Tibial nerve (tissue), 4 donors: Measurements from ENCODE around the gene SORCS2. TPM values are rescaled to one million over a fixed set of nuclear protein-coding genes. Genes with fewer than 3 reads are reported as not detected.

ENCODE experiments used
- DNase-seq, 2 donors: peaks; one replicate each; pipeline ENCODE4 v3.0.0-alpha.2; 2019; ENCODE audit warnings: low spot score in 2 of 2
- H3K27ac ChIP-seq, 4 donors: fragments of 200-600 bp; sonication (generic) in 3 of 4; one replicate each; pipeline ENCODE4 v1.5.1; 2017 to 2019; ENCODE audit warnings: mild to moderate bottlenecking in 1 of 4
- H3K27me3 ChIP-seq, 2 donors: fragments of 200-600 bp; sonication (generic) in 1 of 2; one replicate each; pipeline versions ENCODE4 v1.5.1 to v1.6.0; 2017 to 2019
- H3K36me3 ChIP-seq, 3 donors: fragments of 200-600 bp; sonication (generic); one replicate each; pipeline ENCODE4 v1.5.1; 2018 to 2019
- H3K4me1 ChIP-seq, 4 donors: fragments of 200-600 bp; sonication (generic) in 3 of 4; one replicate each; pipeline ENCODE4 v1.5.1; 2017 to 2019
- H3K4me3 ChIP-seq, 4 donors: fragments of 200-600 bp; sonication (generic) in 3 of 4; one replicate each; pipeline ENCODE4 v1.5.1; 2017 to 2019; ENCODE audit warnings: mild to moderate bottlenecking in 1 of 4, moderate library complexity in 1 of 4
- H3K9me3 ChIP-seq, 4 donors: fragments of 200-600 bp; sonication (generic) in 3 of 4; one replicate each; pipeline ENCODE4 v1.5.1; 2017 to 2019
- CTCF ChIP-seq, 5 experiments: fragments of 200-600 bp in 3 of 5; fragments of 450-650 bp in 2 of 5; sonication (generic) in 3 of 5; IDR thresholded peaks; one replicate each; pipeline ENCODE4 v1.5.1; 2016 to 2019; ENCODE audit warnings: antibody characterized with exemption in 5 of 5, mild to moderate bottlenecking in 3 of 5, moderate library complexity in 2 of 5
- EP300 ChIP-seq, 2 donors: sonication (generic); formaldehyde crosslinking; IDR thresholded peaks; one replicate each; pipeline ENCODE4 v1.6.1; 2017; ENCODE audit warnings: antibody characterized with exemption in 2 of 2, mild to moderate bottlenecking in 1 of 2
- POLR2A ChIP-seq, 2 donors: fragments of 450-650 bp; IDR thresholded peaks; one replicate each; pipeline ENCODE4 v1.6.1; 2017; ENCODE audit warnings: antibody characterized with exemption in 2 of 2, mild to moderate bottlenecking in 2 of 2, moderate library complexity in 2 of 2
- WGBS, 2 donors: methylation state at CpG; one replicate each; pipeline ENCODE4 v1.1.5; 2018; 5-methylcytosine and 5-hydroxymethylcytosine counted together
- total RNA-seq, 4 donors: library from RNA; depleted of rRNA; stranded (reverse); fragments of >200 nt; gene quantifications; one replicate each; pipeline ENCODE4 v1.1.0, GENCODE V29; 2016

SORCS2 gene
- total RNA-seq, 4 donors from 2014 or later: 15.6 to 48.9 (median 38.3) TPM

- Histone ChIP-seq H3K36me3 (no peaks in the 10 kb centered on the region), H3K9me3 (no peaks in the 10 kb centered on the region), H3K4me3 (no peak overlapping the region), H3K27me3 (no peaks in the 10 kb centered on the region), H3K27ac (no peak overlapping the region), H3K4me1 (peaks cover 0 to 17% (median 0%) of the 10 kb centered on the region in 4 donors)
- TF ChIP-seq EP300 (IDR thresholded peaks at IDR 0.05) (no peak), POLR2A (IDR thresholded peaks at IDR 0.05) (no peak), CTCF (IDR thresholded peaks at IDR 0.05) (no peak)
- WGBS, 2 donors: 72 to 74% methylated on average over 10 of the region's 10 CpGs
- DNase-seq: no peak
Measured at GRCh38 chr4:7473081-7473480, 280.7 kb downstream of the SORCS2 start.

- 84 to 87% methylated on average over 7 of the region's 7 CpGs for WGBS, 2 donors
- peaks cover 0 to 17% (median 0%) of the 10 kb centered on the region in 4 donors for H3K4me1 ChIP-seq
- TF ChIP-seq EP300 (IDR thresholded peaks at IDR 0.05): no peak
- TF ChIP-seq POLR2A (IDR thresholded peaks at IDR 0.05): no peak
- no peak for TF ChIP-seq CTCF (IDR thresholded peaks at IDR 0.05)
- H3K27me3 ChIP-seq: no peaks in the 10 kb centered on the region
- DNase-seq: no peak
- H3K9me3 ChIP-seq: no peaks in the 10 kb centered on the region
- H3K36me3 ChIP-seq: no peaks in the 10 kb centered on the region
- no peak overlapping the region for H3K27ac ChIP-seq
- H3K4me3 ChIP-seq: no peak overlapping the region
Measured at GRCh38 chr4:7474320-7474719, 282.0 kb downstream of the SORCS2 start.

GRCh38 chr4:7475207-7475606 lies 282.9 kb downstream of the SORCS2 start:
- Histone ChIP-seq H3K9me3 (no peaks in the 10 kb centered on the region), H3K4me1 (peaks cover 0 to 17% (median 0%) of the 10 kb centered on the region in 4 donors), H3K27ac (no peak overlapping the region), H3K36me3 (no peaks in the 10 kb centered on the region), H3K4me3 (no peak overlapping the region), H3K27me3 (no peaks in the 10 kb centered on the region)
- TF ChIP-seq CTCF (IDR thresholded peaks at IDR 0.05): no peak
- TF ChIP-seq POLR2A (IDR thresholded peaks at IDR 0.05): no peak
- TF ChIP-seq EP300 (IDR thresholded peaks at IDR 0.05): no peak
- no peak for DNase-seq
- WGBS, 2 donors: 77 to 83% methylated on average over 2 to 5 of the region's 5 CpGs

- DNase-seq: no peak
- TF ChIP-seq EP300 (IDR thresholded peaks at IDR 0.05) (no peak), POLR2A (IDR thresholded peaks at IDR 0.05) (no peak), CTCF (IDR thresholded peaks at IDR 0.05) (no peak)
- no peak overlapping the region for H3K4me3 ChIP-seq
- H3K36me3 ChIP-seq: no peaks in the 10 kb centered on the region
- no peaks in the 10 kb centered on the region for H3K9me3 ChIP-seq
- peaks cover 0 to 12% (median 0%) of the 10 kb centered on the region in 4 donors for H3K4me1 ChIP-seq
- no peak overlapping the region for H3K27ac ChIP-seq
- no peaks in the 10 kb centered on the region for H3K27me3 ChIP-seq
- WGBS, 2 donors: 42 to 80% methylated on average over 5 to 6 of the region's 6 CpGs
Measured at GRCh38 chr4:7476820-7477219, 284.5 kb downstream of the SORCS2 start.

- Histone ChIP-seq H3K36me3 (no peaks in the 10 kb centered on the region), H3K27me3 (no peaks in the 10 kb centered on the region), H3K4me3 (no peak overlapping the region), H3K27ac (no peak overlapping the region), H3K9me3 (no peaks in the 10 kb centered on the region), H3K4me1 (peaks cover 0 to 5% (median 0%) of the 10 kb centered on the region in 4 donors)
- DNase-seq: no peak
- WGBS, 2 donors: 88 to 89% methylated on average over 7 of the region's 7 CpGs
- TF ChIP-seq CTCF (IDR thresholded peaks at IDR 0.05) (no peak), POLR2A (IDR thresholded peaks at IDR 0.05) (no peak), EP300 (IDR thresholded peaks at IDR 0.05) (no peak)
Measured at GRCh38 chr4:7477695-7478094, 285.4 kb downstream of the SORCS2 start.
